ENCODE data around the gene WRNIP1. TPM values are rescaled to one million over a fixed set of nuclear protein-coding genes. Genes with fewer than 3 reads are reported as not detected.

Gene WRNIP1
- total and polyA plus RNA-seq, 10 of the 15 experiments (the other 5 are each of a cell fraction or from before 2014, with no cell fraction given) = 9.3 to 30.5 (median 24.3) TPM

- TF ChIP-seq HSF1 (IDR thresholded peaks at IDR 0.05; ENCODE audit: low read depth, low read length) (no peak), NR2C1 (IDR thresholded peaks at IDR 0.05) (no peak), SP1 (IDR thresholded peaks at IDR 0.05; ENCODE audit: low read depth, low read length) (no peak), NFYB (IDR thresholded peaks at IDR 0.05; ENCODE audit: insufficient read depth, low read depth, low read length) (no peak), ATF2 (IDR thresholded peaks at IDR 0.05; ENCODE audit: low read length) (no peak)
These were observed 31.3 kb upstream of the WRNIP1 start (continued) for GRCh38 chr6:2733736-2734480.

GRCh38 chr6:2734488-2735166, 30.6 kb upstream of the WRNIP1 start:
- SMC1A ChIA-PET (ENCODE audit: uncharacterized antibody, unreplicated experiment) = interaction anchor here (0.7 to 4.0 kb wide), 3 partner anchors 15 to 34 kb away, joined by 3 to 19 read pairs (median 4); partner anchors contain the start of gene MYLK4
- DNase-seq (ENCODE audit: low read depth, low spot score) (no peak), FAIRE-seq (no peak), ATAC-seq (no peak)
- Histone ChIP-seq H3K9ac (ENCODE audit: control insufficient read depth, insufficient read depth, low read length) (no peak overlapping the region), H2AFZ (ENCODE audit: control insufficient read depth, low read depth, low read length) (no peak overlapping the region), H3K27ac (ENCODE audit: control insufficient read depth, insufficient read depth) (no peak overlapping the region), H3K27me3 (replicated peaks in 1 of 2; ENCODE audit: control insufficient read depth in 2 of 2, insufficient read depth in 2 of 2, low read length in 1 of 2) (peaks cover 0 to 1% of the 10 kb centered on the region in 2 experiments; a peak in 1 of 4 replicates), H3K4me1 (ENCODE audit: control insufficient read depth, insufficient read depth, low read length) (0 out of 2 replicates have a peak, but pooled peaks cover 2% of the 10 kb centered on the region), H3K4me3 (no peak overlapping the region), H3K9me3 (replicated peaks; ENCODE audit: control insufficient read depth, insufficient read depth, low read length) (no peaks in the 10 kb centered on the region; the same call in 2 of the 3 replicates), H3K36me3 (ENCODE audit: control insufficient read depth in 2 of 2, insufficient read depth in 2 of 2, low read length in 1 of 2) (no peaks in the 10 kb centered on the region), H3K79me2 (ENCODE audit: control insufficient read depth, insufficient read depth, low read length) (no peaks in the 10 kb centered on the region), H3K4me2 (ENCODE audit: control insufficient read depth, insufficient read depth) (no peak overlapping the region), H4K20me1 (ENCODE audit: control insufficient read depth, insufficient read depth) (no peaks in the 10 kb centered on the region)
- intact Hi-C loops (cut with micrococcal nuclease; ENCODE audit: unreplicated experiment) (no loop called here), in situ Hi-C loops (cut with MboI) (no loop called here)
- CTCF ChIA-PET = interaction anchor here (1.6 to 2.4 kb wide), 2 partner anchors 15 to 18 kb away, joined by 6 to 23 read pairs; partner anchors contain the start of gene MYLK4
- no TSS peak for BruUV-seq (replicated peaks)
- 30% methylated on average over 2 of the region's 2 CpGs for WGBS (ENCODE audit: insufficient coverage, insufficient replicate concordance, low lambda C conversion rate, missing lambda C conversion rate)
- RAD21 ChIA-PET (ENCODE audit: unreplicated experiment) = no interaction called here
- POLR2A ChIA-PET = no interaction called here
- no peak for TF ChIP-seq KLF5 (IDR thresholded peaks at IDR 0.05; ENCODE audit: partially characterized antibody)
- no peak for TF ChIP-seq SREBF1 (IDR thresholded peaks at IDR 0.05; ENCODE audit: low read length)
- no peak for TF ChIP-seq ATF3 (IDR thresholded peaks at IDR 0.05; ENCODE audit: borderline replicate concordance, extremely low read depth, low read depth, low read length)
- TF ChIP-seq ZNF687 (IDR thresholded peaks at IDR 0.05) = no peak
- TF ChIP-seq EP300 (IDR thresholded peaks at IDR 0.05; ENCODE audit: borderline replicate concordance in 1 of 2, control insufficient read depth in 1 of 2, low read depth in 2 of 2, low read length in 2 of 2) = no peak
- no peak for TF ChIP-seq USF2 (IDR thresholded peaks at IDR 0.05; ENCODE audit: borderline replicate concordance, low read depth, low read length)

All from GM12878 (cell line).